ENCODE results near the gene TNRC6C.
"Not testable (repeated sequence)": the region's sequence is repeated elsewhere in the genome, so short reads cannot be mapped to it uniquely, and the experiment has no call there.

The TNRC6C gene

DNA sequence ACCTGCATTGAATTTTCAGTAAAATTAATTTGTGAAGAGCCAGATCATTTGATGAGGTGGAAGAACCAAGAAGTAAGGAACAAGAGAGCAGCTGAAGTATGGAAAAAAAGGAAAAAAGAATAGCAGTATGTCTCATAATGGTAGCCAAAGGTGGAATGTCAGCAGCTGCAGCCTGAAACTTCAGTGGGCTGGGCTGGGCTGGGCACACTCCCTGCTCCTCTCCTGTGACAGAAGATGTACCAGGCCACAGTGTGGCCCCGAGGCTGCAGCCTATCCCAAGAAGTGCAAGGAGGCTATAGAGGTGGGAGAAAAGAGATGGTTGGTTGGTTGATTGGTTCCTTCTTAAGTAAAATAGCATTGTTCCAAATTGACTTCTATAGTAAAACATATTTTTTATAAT is 84.5 kb downstream of the TNRC6C start:
- no peak for DNase-seq (ENCODE audit: low read depth)

DNA sequence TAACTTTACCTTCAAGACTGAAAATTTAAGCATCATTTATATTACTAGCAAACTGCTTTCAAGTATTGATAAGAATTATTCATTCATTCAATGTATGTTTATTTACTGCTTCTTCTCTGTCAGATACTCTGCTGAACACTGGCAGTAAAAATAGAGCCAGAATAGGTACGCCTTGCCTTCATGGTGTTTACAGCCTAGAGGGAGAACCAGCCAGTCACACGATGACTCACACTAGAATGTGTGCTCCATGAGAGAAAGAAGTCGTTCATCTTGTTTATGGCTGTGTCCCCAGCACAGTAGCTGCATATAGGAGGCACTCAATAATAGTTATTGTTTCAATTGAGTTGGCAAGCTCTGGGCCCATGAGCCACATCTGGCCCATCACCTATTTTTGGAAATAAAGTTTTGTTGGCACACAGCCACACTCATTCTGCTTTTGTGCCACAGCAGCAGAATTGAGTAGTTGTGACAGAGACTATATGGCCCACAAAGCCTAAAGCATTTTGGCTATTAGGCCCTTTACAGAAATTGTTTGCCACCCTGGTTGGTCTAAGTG is 85.9 kb downstream of the TNRC6C start:
- no peak for DNase-seq (ENCODE audit: low read depth)

DNA sequence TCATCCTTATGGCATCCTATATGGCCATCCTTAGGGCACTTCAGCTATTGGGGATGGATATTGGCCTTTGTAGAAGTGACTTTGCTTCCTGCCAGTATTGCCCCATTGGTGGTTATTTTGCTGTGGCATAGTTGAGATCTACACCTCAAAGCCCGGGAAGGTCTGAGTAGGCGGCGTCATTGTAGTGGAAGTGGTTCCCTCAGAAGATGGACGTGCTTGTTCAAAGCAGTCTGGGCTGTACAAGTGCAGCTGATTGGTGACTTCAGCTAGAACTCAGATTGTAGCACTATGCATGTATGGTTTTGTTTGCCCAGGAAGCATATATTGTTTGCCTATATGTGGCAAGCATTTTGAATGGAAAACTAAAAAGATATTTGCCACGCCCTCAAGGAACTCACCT is 86.8 kb downstream of the TNRC6C start:
- no peak for DNase-seq (ENCODE audit: low read depth)

DNA sequence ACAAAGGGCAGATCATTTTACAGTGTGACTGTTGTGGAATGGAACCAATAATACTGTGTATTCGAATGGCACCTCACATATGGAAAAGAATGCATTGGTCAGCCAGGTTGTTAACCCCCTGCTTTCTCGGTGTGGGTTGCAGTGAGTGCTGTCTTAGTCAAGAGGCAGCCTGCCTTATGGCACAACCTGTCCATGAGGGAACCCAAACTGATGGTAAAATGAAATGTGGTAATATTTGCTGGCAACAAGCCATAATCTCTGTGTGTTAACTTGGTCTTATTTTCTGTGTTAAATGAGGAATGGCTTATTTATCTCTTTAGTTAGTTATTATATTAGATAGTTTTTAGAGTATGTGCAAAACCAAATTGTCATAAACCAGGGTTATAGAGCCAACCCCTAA is 88.4 kb downstream of the TNRC6C start:
- DNase-seq (ENCODE audit: low read depth) = no peak

- no peak for DNase-seq (ENCODE audit: low read depth)
These were observed 90.1 kb downstream of the TNRC6C start for GRCh38 chr17:78048346-78049292.

GRCh38 chr17:78049609-78050008 is 91.1 kb downstream of the TNRC6C start:
- DNase-seq (ENCODE audit: low read depth) = no peak

DNA sequence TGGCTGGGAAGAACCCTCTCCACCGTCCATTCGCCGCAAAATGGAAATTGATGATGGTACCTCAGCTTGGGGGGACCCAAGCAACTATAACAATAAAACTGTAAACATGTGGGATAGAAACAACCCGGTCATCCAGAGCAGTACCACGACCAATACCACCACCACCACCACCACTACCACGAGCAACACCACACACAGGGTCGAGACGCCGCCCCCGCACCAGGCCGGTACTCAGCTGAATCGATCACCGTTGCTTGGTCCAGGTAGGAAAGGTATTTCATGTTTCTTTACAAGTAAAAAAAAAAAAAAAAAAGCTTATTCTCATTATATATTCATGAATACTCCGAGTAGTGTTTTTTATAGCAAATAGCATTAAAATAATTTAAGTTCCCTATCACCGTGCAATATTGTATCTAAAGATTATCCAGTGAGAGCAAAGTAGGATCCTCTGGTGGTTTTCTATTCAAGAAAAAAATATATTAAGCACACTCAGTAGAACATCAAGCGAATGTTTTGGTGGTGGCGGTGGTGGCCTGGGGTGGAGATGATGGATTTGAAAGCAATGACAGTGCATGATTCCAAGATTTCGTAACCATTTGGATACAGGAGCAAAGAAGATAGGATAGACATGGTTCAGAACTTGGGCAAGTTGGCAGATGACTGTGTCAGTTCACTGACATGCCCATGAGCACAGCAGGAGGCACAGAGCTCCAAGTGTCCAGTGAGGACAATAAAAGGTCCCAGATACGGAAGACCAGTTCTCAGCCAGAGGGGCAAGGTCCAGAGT is 92.9 kb downstream of the TNRC6C start:
- DNase-seq (ENCODE audit: low read depth) = no peak

DNA sequence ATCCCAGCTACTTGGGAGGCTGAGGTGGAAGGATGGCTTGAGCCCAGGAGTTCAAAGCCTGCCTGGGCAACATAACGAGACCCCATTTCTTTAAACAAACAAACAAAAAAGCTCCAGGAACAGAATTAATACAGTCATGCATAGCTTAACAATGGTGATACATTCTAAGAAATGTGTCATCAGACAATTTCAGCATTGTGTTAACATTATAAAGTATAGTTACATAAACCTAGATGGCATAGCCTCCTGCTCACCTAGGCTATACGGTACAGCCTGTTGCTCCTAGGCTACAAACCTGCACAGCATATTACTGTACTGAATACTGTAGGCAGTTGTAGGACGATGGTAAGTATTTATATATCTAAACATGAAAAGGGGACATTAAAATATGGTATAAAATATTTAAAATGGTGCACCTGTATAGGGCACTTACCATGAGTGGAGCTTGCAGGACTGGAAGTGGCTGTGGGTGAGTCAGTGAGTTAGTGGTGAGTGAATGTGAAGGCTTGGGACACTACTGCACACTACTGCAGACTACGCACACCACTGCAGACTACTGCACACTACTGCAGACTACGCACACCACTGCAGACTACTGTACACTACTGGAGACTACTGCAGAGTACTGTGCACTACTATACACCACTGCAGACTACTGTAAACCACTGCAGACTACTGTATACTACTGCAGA is 95.4 kb downstream of the TNRC6C start:
- no peak for DNase-seq (ENCODE audit: low read depth)

- no peak for DNase-seq (ENCODE audit: low read depth)
These were observed 98.7 kb downstream of the TNRC6C start for GRCh38 chr17:78057113-78057740.

DNA sequence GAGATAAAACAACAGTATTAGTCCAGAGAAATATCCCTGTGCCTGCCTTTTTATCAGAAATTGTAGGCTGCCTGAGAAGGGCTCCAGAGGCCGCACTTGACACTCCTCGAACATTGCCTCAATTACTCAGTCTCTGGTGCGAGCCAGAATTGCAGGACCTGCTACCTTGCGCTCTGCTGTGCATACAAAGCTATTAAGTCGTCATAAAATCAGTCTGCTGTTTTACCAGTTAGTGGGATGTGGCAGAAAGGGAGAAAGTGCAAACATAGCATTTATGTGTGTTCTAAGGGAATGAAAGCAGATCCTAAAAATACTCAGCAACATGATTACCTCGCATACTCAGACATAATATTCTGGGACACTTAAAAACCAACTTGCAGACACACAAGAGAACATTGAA is 99.5 kb downstream of the TNRC6C start:
- no peak for DNase-seq (ENCODE audit: low read depth)

- no peak for DNase-seq (ENCODE audit: low read depth)
These were observed 100.1 kb downstream of the TNRC6C start for GRCh38 chr17:78058581-78058980.

- no peak for DNase-seq (ENCODE audit: low read depth)
These were observed 104.1 kb downstream of the TNRC6C start for GRCh38 chr17:78062596-78062995.

DNA sequence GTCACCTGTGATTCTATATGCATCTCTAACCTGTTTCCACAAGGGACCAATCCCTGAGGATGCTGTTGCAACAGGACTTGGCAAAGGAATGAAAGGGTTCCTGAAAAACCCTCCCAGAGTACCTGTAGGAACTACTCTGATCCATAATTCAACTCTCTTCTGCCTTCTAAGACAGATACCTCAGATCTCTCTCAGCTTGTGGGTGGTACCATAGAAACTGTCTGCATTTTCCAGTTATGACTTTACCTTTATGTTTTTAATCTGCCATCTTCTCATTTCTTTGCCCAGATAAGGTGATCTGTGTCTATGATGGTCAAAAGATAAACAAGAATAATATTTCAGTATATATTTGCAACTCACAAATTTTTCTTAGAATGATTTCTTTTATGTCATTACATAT is 105.0 kb downstream of the TNRC6C start:
- DNase-seq (ENCODE audit: low read depth) = no peak

GRCh38 chr17:78064708-78065107 is 106.2 kb downstream of the TNRC6C start:
- DNase-seq (ENCODE audit: low read depth) = no peak

DNA sequence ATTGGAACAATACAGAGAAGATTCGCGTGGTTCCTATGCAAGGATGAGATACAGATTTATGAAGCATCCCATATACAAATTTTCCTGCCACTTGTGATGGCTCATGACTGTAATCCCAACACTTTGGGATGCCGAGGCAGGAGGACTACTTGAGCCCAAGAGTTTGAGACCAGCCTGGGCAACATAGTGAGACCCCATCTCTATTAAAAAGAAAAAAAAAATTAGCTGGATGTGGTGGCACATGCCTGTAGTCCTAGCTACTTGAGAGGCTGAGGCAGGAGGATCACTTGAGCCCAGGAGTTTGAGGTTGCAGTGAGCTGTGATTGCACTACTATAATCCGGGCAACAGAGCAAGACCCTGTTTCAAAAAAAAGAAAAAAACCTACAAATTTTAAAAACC is 108.5 kb downstream of the TNRC6C start:
- DNase-seq (ENCODE audit: low read depth) = not testable (repeated sequence)

GRCh38 chr17:78069695-78070094 is 111.2 kb downstream of the TNRC6C start:
- DNase-seq (ENCODE audit: low read depth) = no peak

- no peak for DNase-seq (ENCODE audit: low read depth)
These were observed 114.5 kb downstream of the TNRC6C start for GRCh38 chr17:78072961-78073360.

DNA sequence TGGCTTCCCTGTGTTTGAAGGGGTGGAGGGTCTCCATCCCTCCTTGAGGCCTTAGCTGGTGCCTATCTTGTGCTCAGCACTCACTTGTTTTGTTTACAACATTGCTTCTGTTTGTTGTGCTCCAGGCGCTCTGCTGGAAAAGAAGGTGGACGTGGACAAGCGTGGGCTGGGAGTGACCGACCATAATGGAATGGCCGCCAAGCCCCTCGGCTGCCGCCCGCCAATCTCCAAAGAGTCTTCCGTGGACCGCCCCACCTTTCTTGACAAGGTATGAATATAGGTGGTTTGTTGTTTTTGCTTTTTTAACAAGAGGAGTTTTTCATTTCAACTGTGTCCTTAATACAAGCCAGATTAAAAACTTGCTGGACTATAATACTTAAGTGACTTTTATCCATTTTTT is 116.5 kb downstream of the TNRC6C start:
- DNase-seq (ENCODE audit: low read depth) = no peak

GRCh38 chr17:78075545-78075944 is 117.0 kb downstream of the TNRC6C start:
- no peak for DNase-seq (ENCODE audit: low read depth)

DNA sequence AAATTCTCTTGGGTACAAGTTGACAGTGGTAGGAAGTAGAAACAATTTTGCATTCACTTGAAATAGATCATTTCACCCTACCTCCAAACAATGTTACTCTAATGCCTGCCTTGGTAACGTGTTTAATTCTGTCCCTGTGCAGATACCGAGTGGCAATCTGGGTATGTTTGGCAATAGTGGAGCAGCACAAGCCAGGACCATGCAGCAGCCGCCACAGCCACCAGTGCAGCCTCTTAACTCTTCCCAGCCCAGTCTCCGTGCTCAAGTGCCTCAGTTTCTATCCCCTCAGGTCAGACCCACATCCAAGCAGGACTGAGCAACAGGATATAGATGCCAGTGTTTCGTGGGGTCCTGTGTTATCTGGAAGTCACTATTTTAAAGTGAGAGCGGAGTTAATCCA is 120.8 kb downstream of the TNRC6C start:
- no peak for DNase-seq (ENCODE audit: low read depth)

DNA sequence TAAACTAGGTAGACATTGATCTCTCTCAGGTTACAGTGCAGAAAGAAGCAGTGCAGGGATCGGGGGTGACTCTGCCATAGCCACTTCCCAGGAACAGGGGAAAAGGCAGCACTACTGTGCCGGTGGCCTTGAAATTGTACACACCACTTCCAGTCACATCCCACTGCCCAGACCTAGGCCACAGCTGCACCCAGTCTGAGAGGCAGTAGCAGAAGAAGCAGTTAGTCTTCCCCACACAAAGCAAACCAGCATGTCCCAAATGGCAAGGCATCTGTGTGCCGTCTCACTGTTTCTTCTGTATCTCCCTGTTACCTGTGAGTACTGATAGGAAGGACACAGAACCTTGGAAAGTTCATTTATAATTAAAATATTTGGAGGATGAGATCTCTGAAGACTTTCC is 123.0 kb downstream of the TNRC6C start:
- DNase-seq (ENCODE audit: low read depth) = no peak

DNA sequence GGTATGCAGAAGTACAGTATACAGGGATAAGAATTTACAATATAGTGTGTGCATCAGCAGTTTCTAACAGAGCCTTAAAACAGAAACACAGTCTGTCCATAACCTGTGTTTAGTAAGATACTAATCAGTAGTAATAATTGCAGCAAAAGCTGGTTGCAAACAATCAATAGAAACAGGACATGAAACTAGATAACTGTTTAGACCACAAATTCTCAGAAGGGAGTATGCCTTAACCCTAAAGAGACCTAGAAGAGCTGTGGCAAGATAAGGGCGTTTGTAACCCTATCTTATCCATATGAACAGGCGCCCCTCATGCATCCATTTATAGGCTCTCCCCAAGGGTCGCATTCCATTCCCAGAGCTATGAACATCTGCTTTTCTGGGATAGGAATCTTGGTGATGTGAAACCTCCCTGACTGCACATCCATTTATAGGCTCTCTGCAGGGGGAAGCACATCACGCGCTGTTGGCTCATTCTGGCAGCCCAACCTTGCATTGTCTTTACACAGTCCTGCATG is 123.9 kb downstream of the TNRC6C start:
- DNase-seq (ENCODE audit: low read depth) = not testable (repeated sequence)
